HEK293T (cell line): ENCODE results near the gene TAF5L.

Source experiments
- BHLHE40 ChIP-seq: fragments of 450-650 bp; IDR thresholded peaks from 2 replicates; pipeline ENCODE4 v1.6.1; 2016; ENCODE audit warnings: mild to moderate bottlenecking, moderate library complexity, borderline replicate concordance
- CTBP1 ChIP-seq: fragments of 450-650 bp; IDR thresholded peaks from 2 replicates; pipeline ENCODE4 v1.6.1; 2016; ENCODE audit warnings: borderline replicate concordance
- FOXM1 ChIP-seq: fragments of 450-650 bp; IDR thresholded peaks from 2 replicates; pipeline ENCODE4 v1.6.1; 2017; ENCODE audit warnings: mild to moderate bottlenecking, borderline replicate concordance
- LEF1 ChIP-seq: fragments of 450-650 bp; IDR thresholded peaks from 2 replicates; pipeline ENCODE4 v1.6.1; 2017; ENCODE audit warnings: mild to moderate bottlenecking, borderline replicate concordance
- SP1 ChIP-seq: fragments of 450-650 bp; IDR thresholded peaks from 2 replicates; pipeline ENCODE4 v1.6.1; 2017

DNA sequence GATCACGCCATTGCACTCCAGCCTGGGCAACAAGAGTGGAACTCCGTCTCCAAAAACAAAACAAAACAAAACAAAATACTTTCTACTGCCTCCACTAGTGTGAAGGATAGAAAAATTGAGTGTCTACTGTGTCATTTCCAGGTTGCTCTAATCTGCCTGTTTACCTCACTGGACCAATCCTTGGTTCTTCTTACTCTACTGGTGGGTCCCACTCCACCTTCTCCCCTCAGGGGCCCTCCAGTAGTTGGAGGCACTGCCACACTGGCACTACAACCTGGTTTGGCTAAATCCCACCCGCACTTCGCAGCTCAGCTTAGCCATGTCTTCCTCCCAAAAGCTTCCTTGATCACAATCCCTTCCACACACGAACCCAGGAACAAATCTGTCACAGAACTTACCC lies 2.7 kb downstream of the TAF5L start:
- TF ChIP-seq SP1, result no peak
- TF ChIP-seq BHLHE40, result no peak
- no peak for TF ChIP-seq FOXM1
- TF ChIP-seq LEF1, result no peak
- no peak for TF ChIP-seq CTBP1
